ENCODE measurements around the gene CACNA1C.

CACNA1C gene

DNA sequence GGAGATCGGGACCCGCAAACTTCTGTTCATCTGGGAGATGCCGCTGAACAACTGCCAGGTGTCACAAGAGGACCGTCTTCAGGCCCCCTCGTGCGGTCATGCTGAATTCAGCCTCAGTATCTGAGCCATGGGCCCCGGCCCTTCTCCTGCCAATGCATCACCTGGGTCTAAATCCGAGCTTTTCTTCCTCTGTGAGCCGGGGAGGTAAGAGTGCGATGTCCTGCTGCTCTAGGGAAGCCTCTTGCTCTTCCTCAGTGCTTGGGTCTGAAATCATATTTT, 586.2 kb downstream of the CACNA1C start:
- no peak for DNase-seq

DNA sequence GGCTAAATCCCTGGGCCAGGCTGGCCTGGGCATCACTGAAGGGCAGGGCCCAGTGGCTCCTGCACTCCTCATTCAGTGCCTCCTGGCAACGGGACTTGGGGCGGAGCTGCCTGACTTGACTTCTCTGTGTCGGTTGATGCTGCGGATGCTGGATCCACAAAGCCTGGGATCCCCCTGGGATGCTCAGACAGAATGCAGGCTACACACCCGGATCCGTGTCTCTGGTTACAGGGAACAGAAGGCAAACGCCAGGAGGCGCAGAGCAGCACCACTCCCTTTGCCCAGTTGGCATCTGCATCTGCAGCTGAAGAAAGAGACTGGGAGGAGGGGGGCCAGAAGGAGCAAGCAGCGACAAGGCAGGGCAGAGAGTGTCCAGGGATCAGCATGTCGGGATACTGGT, 587.5 kb downstream of the CACNA1C start:
- no peak for DNase-seq

DNA sequence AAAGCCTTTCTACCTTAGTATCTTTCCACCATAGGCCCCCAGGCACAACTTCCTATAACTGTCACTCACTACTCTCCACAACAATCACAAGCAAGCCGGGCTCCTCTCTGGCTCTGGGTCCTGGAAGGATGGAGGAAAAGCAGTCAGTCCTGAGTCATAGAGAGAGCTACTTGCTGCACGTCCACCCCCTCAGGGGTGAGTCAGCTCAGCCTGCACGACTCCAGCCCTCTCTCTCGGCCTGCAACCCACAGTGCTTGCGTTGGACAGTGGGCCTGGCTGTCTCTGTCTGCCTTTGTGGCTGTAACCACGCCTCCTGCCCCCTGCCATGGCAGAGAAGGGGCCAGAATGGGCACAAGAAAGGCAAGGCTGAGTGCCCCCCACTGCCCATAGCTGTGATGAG, 587.9 kb downstream of the CACNA1C start:
- no peak for DNase-seq

DNA sequence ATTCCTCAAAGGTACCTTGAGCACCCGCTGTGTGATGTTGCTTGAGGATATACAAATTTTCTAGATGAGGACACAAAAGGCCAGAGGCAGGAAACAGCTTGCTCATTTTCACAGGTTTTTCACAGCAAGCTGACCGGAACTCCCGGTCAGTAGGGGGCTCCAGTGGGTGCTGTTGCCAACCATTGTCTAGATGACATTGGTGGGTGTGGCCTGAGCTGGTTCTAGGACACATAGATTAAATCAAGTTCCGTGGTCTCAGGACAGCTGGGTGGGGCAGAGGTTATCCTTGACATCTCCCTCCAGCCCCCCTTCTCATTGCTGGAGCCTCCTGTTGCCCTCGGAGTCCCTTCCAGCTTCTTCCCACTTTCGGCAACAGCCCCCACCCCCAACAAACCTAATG, 588.4 kb downstream of the CACNA1C start:
- no peak for DNase-seq

DNA sequence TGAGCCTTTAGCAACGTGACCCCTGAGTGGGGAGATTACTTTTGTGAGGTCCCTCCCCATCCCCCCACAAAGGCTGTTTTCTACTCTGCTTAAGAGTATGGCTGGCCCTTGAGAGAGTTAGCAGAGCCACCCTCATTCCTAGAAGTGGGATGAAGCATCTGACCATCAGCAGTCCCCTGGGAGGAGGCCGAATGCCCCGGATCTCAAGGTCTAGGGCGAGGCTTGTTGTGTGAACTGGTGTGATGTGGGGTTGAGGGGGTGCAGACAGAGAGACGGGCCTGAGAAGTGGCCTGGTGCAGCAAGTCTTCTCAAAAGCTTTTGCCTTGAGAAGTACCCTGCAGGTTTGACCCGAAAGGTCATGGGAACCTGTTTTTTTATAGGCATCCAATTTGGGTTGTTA, 589.0 kb downstream of the CACNA1C start:
- DNase-seq = no peak

DNA sequence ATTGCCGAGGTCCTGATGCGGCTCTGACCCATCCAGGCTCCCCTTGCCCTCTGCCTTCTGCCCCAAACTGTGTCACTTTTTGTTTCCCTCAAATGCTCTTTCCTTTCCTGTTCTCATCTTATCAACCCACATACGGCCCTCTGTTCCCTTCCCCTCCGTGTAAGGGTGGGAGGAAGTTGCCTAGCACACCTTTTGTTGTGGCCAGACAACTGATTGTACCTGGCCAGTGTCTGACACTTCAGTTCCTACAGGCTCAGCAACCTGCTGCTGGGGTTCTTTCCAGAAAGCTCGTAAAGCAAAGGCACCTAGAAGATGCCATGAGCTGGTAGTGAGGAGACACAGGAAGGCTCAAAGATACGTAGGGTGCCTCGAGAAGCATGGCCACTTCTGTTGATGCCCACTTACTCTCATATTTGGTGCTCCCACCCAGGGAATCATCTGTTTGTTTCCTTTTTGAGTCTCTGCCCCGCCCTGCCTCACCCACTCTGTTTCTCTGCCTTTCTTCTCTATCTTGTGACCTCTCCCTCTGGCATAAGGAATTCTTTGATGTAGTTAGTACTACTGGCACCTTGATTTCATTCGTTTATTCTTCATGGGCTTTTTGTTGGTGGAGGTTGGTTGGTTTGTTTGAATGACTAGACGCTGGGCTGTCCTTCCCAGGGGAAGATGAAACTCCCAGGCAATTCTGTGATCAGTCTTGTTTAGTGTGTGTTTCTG, 589.5 kb downstream of the CACNA1C start:
- no peak for DNase-seq

DNA sequence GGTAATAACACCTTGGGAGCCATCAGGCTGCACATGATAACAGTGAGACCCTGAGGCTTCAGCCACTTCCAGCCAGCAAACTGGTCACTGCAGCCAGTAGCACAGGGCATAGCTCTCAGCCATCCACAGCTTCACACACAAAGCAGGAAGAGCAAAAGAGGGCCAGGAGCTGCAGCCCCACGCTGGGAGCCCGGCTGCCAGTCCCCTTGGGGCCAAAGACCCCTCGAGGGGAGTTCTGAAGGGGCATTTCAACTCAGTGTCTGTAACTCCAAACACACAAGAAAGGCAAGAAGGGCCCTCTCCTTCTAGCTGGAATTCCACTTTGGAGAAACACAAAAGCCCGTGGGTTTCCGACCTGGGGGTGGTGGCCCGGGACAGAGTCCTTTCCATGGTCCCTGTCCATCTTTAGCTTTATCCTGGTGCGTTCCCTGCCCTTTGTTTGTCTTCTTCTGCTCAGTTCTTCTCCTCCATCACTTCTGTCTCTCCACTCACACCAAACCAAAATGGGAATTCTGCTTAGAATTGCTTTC, 590.2 kb downstream of the CACNA1C start:
- no peak for DNase-seq

DNA sequence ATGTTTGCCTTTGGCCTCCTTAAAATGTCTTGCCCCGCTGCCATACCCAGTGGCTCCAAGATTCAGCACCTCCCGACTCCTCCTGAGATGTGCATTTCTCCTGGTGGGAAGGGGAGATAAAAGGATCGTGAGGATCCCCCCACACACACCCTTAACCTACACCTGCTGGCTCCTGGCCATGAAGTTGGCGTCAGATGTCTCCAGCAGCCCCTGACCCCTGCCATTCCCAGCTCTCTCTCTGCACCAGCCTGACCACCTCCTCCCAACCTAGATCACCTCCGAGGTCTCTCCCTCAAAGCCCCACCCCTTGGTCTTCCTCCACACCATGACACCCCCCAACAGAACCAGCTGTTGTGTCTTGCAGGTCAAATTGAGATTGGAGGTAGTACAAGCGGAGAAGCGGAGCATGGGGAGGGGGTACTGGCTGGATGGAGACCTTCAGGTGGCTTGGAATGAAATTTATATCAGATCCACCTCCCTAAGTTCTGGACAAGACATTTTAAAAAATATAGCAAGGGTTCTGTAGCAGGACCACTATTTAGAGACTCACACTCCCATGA, 590.9 kb downstream of the CACNA1C start:
- DNase-seq = no peak

DNA sequence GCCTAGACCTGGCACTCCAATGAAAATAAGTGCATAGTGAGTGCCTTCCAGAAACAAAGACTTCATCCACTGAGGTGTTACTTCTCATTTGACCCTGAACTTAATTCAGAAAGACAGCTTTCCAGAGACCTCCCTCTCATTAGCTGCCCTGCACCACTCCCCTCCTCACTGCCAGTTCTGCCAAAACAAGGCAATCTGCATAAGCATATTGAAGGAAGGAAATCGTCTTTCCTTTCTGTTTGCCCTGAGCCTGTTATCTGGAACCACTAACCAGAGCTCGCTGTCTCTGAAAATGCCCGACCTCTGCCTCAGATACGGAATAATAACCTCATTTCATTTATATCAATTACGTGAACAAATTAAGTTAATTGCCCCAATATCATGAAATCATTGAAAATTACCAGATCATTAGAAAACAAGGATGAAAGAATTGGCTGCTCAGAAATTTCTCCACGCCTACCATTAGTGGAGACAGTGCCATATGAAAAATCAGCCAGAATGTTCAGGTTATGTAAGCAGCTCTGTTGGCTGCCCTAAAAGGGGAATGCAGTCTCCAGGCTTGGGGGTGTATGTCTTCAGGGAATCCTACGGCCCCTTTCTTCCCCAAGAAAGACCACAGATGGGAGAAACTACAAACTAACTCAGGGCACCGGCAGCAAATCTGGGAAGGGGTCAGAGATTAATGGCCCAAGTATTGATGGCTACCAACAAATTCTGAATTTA, 592.1 kb downstream of the CACNA1C start:
- DNase-seq = no peak

DNA sequence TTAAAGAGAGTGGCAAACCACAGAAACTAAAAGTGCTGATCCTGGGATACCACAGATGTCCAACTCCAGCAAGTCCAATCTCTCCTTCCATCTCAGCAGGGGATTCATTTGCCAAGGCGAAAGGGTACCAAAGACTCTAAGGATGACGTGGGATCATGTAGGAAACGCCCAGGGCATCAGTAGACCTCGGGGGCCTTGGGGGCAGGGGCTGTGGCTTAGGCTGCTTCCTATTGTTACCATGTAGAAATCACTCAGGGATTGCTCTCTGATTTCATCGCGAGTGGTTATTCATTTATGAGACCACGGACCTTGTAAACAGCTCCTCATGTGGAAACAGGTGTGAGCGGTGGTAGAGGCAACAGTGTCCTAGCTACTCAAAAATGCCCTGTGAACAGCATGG, 592.7 kb downstream of the CACNA1C start:
- DNase-seq = no peak

DNA sequence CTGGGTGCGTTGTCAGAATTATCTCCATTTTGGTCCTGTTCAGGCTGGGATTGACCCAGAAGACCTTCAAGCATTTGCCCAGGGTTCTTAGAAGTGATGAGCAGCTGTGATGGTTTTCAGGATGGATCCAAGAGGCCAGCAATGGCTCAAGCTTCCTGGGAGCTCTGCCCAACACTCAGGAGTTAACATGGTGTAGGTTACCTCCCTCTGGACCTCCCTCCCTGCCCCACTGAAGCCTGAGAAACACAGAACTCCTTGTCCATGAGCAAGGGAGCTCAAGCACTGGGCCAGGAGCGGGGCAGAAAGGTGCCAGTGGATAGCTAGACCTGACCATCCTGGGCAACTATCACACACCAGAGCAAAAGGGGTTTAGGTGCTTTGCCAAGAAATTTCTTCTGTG, 593.6 kb downstream of the CACNA1C start:
- no peak for DNase-seq

DNA sequence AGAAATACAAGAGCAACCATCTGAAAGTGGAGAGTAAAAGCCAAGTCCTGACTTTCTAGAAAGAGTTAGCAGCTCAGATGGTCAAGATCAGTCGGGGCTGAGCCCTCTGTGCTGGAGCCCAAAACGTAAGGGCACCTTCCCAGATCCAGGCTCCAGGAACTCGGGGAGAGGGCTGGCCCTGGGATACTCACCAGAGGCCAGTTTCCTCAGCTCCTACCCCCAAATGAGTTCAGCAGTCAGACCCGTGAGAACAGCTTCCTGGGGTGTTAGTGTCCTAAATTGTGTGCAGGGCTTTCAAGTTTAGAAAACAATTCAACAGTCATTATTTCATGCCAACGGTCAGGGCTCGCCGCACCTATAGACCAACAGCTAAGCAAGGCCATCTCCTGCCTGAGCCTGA, 594.4 kb downstream of the CACNA1C start:
- no peak for DNase-seq

DNA sequence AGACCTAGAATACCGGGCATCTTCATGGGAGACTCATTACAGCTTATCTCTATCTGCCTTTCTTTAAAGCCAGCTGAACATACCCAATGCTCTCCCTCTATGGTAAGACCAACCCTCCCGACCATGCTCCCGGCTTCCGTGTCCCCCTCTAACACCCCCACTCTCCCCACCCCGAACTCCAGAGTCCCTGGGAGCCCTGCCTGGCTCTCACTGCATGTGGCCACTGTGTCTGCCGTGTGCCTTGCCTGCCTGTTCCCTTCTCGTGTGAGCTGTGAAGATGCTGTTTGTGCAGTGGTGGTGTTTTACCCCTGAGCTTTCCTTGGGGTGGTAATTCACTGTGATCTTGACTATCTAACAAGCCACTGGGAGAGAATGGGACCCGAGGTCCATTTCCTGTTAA, 595.6 kb downstream of the CACNA1C start:
- DNase-seq = no peak

DNA sequence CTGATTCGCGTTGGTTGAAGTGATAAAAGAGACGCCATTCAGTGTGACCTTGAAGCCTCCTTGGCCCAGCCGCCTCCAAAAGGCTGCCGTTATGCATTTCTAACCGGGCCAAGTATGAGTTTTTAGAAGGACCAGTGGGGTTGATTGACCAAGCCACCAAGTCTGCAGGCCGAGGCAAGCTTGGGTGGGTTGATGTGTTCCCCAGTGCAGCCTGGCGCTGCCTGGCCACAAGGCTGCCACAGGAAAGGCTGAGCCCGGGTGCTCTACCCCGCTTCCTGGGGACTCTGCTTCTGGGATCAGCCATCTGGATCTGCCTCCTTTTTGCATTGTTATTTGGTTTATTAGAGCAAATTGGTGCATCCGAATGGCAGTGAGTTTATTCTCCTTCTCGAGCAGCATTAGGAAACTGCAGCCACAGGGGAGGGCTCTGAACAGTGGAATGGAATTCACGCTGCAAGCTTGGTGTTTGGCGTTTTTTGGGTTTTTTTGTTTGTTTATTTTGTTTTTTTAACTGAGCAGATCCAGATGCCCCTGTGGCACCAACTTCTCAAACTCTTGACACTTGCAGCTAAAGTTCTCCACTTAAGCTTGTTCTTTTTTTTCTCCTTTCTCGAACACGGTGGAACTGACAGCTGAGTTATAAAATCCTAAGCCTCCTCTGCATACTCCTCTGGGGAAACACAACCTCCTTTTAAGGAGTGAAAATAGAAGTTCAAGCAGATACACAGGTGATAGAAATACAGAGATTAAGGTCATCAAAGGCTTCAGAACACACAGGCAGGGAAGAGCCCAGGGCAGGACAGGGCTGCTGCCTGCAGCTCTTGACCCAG, 596.6 kb downstream of the CACNA1C start:
- no peak for DNase-seq

DNA sequence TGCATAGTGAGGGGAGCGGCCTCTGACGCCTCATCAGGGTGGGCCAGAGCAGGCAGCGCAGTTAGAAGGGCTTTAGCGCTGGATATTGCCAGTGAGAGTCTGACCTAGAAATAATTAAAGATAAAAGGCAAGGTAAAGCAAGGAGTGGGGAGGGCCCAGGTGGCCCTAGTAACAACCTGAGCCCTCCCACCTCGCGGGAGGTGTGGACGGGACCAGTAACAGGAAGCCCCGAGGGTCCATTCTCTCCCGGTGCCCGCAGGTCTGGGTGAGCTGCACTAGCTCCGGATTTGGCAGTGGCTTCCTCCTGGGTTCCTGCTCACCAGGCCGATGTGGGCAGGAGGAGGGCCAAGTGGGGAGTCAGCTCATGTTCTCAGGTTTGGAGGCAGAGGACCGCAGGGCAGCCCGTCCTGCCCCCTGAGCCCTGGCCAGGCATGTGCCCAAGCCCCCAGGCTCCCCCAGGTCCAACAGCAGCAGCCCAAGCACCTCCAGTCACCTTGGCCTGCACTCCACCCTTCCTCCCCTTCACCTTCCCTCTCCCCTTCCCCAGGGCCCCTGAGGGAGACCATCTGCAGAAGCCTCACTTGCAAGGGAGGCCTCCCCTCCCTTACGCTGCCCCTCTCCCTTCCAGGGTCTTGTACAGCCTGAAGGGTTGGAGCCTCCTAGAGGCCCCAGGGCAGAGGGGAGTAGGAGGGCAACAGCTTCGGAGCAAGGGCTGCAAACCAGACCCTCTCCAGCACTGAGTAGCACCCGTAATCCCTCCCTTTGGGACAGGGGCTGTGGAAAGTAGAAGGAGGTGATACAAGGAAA, 597.7 kb downstream of the CACNA1C start:
- DNase-seq = no peak

DNA sequence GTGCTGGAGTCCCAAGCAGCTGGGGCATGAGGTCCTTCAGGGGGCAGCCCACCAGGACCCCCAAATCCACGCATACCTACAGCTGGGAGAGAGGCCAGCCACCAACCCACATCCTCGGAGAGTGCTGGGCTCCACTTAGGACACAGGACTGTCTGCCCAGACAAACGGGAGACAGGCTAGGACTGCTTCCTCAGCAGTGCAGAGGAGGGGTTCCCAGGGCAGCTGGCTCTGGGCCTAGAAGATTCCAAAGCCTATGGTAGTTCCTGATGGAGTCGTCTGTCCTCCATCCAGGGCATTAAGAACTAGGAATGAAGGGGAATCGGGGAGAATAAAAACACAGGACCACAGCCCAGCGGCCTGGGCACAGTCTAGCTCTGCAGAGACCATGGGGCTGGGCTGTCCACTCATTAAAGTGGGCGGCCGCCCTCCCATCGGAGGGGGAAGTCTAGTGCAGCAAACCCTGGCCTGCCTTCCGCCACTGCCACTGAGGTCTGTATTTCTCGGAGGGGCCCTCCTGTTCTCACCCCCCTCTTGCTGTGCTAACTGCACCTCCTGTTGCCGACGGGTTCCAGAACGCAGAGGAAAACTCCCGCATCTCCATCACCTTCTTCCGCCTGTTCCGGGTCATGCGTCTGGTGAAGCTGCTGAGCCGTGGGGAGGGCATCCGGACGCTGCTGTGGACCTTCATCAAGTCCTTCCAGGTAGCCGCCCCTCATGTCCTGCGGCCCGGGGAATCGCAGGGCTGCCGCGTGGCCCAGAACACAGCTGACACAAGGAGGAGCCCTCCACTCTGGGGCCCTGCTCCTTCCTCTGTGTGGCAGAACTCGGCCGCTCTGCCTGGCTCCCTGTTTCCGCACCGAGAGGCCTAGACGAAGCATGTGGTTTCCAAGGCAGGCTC, 598.5 kb downstream of the CACNA1C start:
- DNase-seq = no peak

DNA sequence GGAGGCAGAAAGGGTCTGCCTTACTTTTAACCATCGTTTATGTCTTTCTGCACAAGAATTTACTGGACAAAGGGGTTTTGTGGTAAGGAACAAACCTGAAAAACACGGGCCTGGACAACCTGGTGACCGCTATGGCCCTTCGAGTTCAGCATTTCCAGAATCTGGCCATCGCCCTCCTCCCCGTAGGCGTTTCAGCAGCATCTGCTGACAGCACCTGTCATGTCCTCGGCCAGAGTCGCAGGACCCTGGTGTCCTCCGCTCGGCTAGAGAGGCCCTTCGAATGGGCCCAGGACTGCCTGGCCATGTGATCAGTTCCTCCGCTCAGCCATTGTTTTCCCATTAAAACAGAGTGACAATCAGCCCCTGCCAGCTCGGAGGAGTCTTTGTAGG, 599.2 kb downstream of the CACNA1C start:
- DNase-seq = no peak

DNA sequence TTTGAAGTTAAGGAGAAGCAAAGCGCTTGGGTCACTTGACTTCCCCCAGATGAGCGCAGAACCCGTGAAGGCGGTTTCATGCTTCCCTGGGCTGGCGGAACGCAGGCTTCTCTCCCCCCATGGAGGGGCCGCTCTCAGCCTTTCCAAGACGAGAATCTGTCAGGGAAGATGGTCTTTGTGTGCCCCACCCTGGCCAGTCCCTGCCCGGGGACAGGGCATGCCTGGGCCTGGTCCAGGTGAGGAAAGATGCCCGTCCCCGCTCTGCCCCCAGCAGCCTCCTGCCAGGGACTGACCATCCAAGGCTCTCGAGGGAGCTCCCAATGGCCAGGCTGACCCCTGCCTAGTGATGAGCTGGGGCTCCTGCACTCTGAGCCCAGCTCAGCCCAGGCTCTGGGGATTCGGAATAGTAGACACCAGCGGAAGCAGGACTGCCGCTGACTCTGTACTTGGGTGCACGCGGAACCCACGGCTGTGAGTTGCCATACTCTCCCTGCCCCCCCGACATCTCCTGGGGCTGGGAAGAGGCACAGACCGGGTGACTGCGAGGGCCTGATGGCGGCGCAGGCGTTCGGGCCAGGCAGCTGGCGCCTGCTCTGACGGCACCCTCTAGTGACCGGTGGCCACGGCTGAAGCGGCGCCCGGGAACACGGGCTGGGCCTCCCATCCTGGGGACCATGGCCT, 599.8 kb downstream of the CACNA1C start:
- no peak for DNase-seq

DNA sequence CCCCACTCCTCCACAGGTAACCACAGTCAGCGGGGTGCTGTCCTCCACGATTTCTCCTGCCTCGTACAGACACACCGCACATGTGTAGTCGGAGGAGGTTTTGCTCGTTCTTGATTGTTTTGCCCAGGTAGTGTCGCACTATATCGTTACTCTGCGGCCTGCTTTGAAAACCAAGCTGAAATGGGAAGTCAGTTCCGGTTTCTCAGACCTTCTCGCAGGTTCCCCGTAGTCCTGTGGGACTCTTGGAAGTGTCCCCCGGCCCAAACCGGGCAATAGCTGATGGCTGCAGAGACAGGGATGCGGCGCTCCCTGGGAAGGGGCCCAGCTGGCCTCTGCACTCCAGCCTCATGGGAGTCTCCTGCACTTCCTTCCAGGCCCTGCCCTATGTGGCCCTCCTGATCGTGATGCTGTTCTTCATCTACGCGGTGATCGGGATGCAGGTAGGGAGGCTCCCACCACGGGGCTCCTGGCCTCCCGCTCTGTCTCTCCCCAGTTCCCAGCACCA, 600.7 kb downstream of the CACNA1C start:
- no peak for DNase-seq

DNA sequence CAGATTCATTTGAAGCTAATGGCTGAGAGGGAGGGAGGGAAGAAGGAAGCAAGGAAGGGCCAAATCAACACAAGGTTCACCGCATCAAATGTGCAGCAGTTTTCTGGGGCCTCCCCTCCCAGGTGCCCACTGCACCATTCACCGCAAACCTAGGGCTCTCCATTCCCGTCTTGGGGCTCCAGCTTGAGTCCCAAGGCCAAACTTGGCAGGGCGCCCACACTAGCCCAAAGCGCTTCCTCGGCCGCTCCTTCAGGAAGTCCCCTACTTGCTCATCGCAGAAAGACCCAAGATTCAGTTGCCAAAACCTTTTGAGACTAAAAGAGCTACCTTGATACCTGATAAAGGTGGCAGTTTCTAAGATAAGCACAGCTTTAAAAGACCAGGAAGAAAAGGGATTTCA, 601.5 kb downstream of the CACNA1C start:
- no peak for DNase-seq

DNA sequence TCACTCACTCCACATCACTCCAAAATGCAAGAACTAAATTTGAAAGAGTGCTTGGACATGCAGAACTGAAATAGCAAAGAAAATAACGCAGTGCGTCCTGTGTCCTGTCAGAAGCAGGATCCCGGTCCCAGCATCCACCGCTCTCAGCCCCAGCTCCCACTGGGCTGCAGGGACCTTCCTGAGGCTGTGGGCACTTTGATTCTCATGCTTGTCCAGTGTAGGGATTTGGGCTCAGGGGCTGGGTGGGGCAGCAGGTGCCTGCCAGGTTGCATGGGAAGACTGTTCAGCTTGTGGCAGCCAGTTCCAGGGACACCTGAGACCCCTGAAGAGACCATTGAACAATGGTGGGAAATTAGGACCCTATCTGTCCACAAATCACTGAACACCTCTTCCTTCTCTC, 602.0 kb downstream of the CACNA1C start:
- no peak for DNase-seq

Data from activated CD4-positive, alpha-beta T cell treated with anti-CD3 and anti-CD28 coated beads, Interleukin-2, amount 50 U/mL, for 4 hours (primary cell).